PC-3 (cell line): ENCODE measurements around the gene FOXK1. TPM values are rescaled to one million over a fixed set of nuclear protein-coding genes. Genes with fewer than 3 reads are reported as not detected.
A peak's percentile ranks its signal among the peaks of the same experiment; 100 is the strongest.

ENCODE experiments used
- ATAC-seq: fragments of 200-7000 bp; cut with Tn5 transposase; 2 replicates; pipeline ENCODE4 v1.9.1; 2020; ENCODE audit warnings: mild to moderate bottlenecking, moderate library complexity
- Bru-seq: library from RNA; stranded (reverse); fragments of 400-500 nt; gene quantifications from one replicate; lab custom pipeline; 2021; lab: Mats Ljungman, UMichigan
- BruChase-seq, 2 experiments: library from RNA; stranded (reverse); fragments of 400-500 nt; gene quantifications; one replicate each; lab custom pipeline; 2021; lab: Mats Ljungman, UMichigan
- BruUV-seq: library from RNA; stranded (reverse); fragments of 400-500 nt; replicated peaks from 2 replicates; lab custom pipeline; 2021; lab: Mats Ljungman, UMichigan
- CTCF ChIA-PET: fragments of 300-600 bp; sonication (Branson Sonifier 250); formaldehyde crosslinking; loops from one replicate; lab custom pipeline; 2022; ENCODE audit warnings: antibody characterized with exemption; lab: Charles Lee
- POLR2A ChIA-PET: fragments of 300-600 bp; sonication (Branson Sonifier 250); formaldehyde crosslinking; loops from one replicate; lab custom pipeline; 2022; ENCODE audit warnings: antibody characterized with exemption; ENCODE audit not compliant: unreplicated experiment; lab: Charles Lee
- DNase-seq: peaks from one replicate; pipeline ENCODE4 v3.0.0-alpha.2; 2015
- H2AFZ ChIP-seq: fragments of 300-600 bp; sonication (generic); 2 replicates; pipeline ENCODE4 v1.6.0; 2016; ENCODE audit warnings: antibody characterized with exemption, low read length
- H3F3A ChIP-seq: fragments of 300-600 bp; sonication (generic); one replicate; pipeline ENCODE4 v1.6.0; 2017; ENCODE audit warnings: antibody characterized with exemption, low read length, control low read depth, mild to moderate bottlenecking; ENCODE audit not compliant: unreplicated experiment
- H3K27ac ChIP-seq: fragments of 300-600 bp; sonication (generic); 2 replicates; pipeline ENCODE4 v1.5.1; 2016; ENCODE audit warnings: mild to moderate bottlenecking, low read length
- H3K27me3 ChIP-seq: fragments of 300-600 bp; sonication (generic); 2 replicates; pipeline ENCODE4 v1.6.1; 2016; ENCODE audit warnings: low read length, mixed read lengths
- H3K36me3 ChIP-seq: fragments of 300-600 bp; sonication (generic); 2 replicates; pipeline ENCODE4 v1.6.1; 2016; ENCODE audit warnings: low read depth, mixed run types, low read length, mixed read lengths
- H3K4me1 ChIP-seq: fragments of 300-600 bp; sonication (generic); 2 replicates; pipeline ENCODE4 v1.5.1; 2016; ENCODE audit warnings: low read length; ENCODE audit not compliant: insufficient read depth
- H3K4me2 ChIP-seq: fragments of 300-600 bp; sonication (generic); 2 replicates; pipeline ENCODE4 v1.6.0; 2016; ENCODE audit warnings: low read length
- H3K4me3 ChIP-seq: fragments of 300-600 bp; sonication (generic); 2 replicates; pipeline ENCODE4 v1.5.1; 2016; ENCODE audit warnings: mild to moderate bottlenecking, low read length, mixed read lengths
- H3K79me2 ChIP-seq: fragments of 300-600 bp; sonication (generic); 2 replicates; pipeline ENCODE4 v1.6.1; 2017; ENCODE audit warnings: low read length, mixed read lengths
- H3K9ac ChIP-seq: fragments of 300-600 bp; sonication (generic); 2 replicates; pipeline ENCODE4 v1.6.0; 2016; ENCODE audit warnings: mild to moderate bottlenecking, low read length
- H3K9me2 ChIP-seq: fragments of 300-600 bp; sonication (generic); replicated peaks from 2 replicates; pipeline ENCODE4 v1.6.1; 2016; ENCODE audit warnings: mixed run types, low read length, mixed read lengths
- H3K9me3 ChIP-seq: fragments of 300-600 bp; sonication (generic); 2 replicates; pipeline ENCODE4 v1.6.1; 2016; ENCODE audit warnings: low read length, mixed read lengths
- H4K20me1 ChIP-seq: fragments of 300-600 bp; sonication (generic); 2 replicates; pipeline ENCODE4 v1.6.1; 2016; ENCODE audit warnings: low read length, mixed read lengths
- CTCF ChIP-seq: fragments of 300-600 bp; sonication (generic); conservative IDR thresholded peaks from 2 replicates; pipeline ENCODE4 v1.5.1; 2017; ENCODE audit warnings: antibody characterized with exemption, low read depth, mild to moderate bottlenecking, low read length
- EZH2 ChIP-seq: fragments of 300-600 bp; sonication (generic); IDR thresholded peaks from one replicate; pipeline ENCODE4 v1.6.1; 2017; ENCODE audit warnings: antibody characterized with exemption, mild to moderate bottlenecking, low read length; ENCODE audit not compliant: unreplicated experiment
- EZH2phosphoT487 ChIP-seq: fragments of 300-600 bp; sonication (generic); IDR thresholded peaks from 2 replicates; pipeline ENCODE4 v1.6.1; 2018; ENCODE audit warnings: mild to moderate bottlenecking, antibody characterized with exemption, low read length, borderline replicate concordance
- intact Hi-C: fragments of 100-400 bp; cut with micrococcal nuclease; formaldehyde crosslinking; loops from 2 replicates; pipeline ENCODE4 v1.9.0; 2023
- long read RNA-seq: library from polyadenylated mRNA; unstranded; transcript quantifications from one replicate; pipeline ENCODE4 v2.0.0, GENCODE V29; 2021; ENCODE audit not compliant: unreplicated experiment
- total RNA-seq: library from RNA; depleted of rRNA; stranded (reverse); fragments of >200 nt; gene quantifications from 2 replicates; pipeline ENCODE4 v1.2.3, GENCODE V29; 2014; rRNA removed

FOXK1 gene
- total RNA-seq (13.2 and 22.8 TPM in 2 replicates), Bru-seq, nascent RNA (percentile 83 among the genes with signal in this experiment), BruChase-seq, experiment 1, labeled RNA remaining after a 6-hour chase (percentile 84 among the genes with signal in this experiment), BruChase-seq, experiment 2, labeled RNA remaining after a 2-hour chase (percentile 83 among the genes with signal in this experiment)
- long read RNA-seq, partial matches to known transcripts: 11 of 65 reads
- long read RNA-seq, other reads (novel, unspliced or antisense): 53 of 65 reads

GRCh38 chr7:4681886-4682620, at the start of gene FOXK1:
TSS of gene FOXK1 (plus strand) at chr7:4682295. CDS start at chr7:4682309, 14 bp downstream.
- no peaks in the 10 kb centered on the region for H3K27me3 ChIP-seq
- peak; percentile 65 for ATAC-seq
- peak within 1 kb of the TSS; percentile 71 for H3K4me3 ChIP-seq
- no TSS peak for BruUV-seq
- no peaks in the 10 kb centered on the region for H3F3A ChIP-seq
- H4K20me1 ChIP-seq: peaks cover 15% of the 10 kb centered on the region; the same call in 1 of the 2 replicates
- peaks cover 13% of the 10 kb centered on the region; the same call in 1 of the 2 replicates for H3K4me1 ChIP-seq
- no peaks in the 10 kb centered on the region for H3K9me3 ChIP-seq
- peak within 1 kb of the TSS; percentile 86 for H2AFZ ChIP-seq
- no peaks in the 10 kb centered on the region for H3K9me2 ChIP-seq
- DNase-seq: peak; percentile 67
- peak within 1 kb of the TSS; percentile 93 for H3K4me2 ChIP-seq
- ChIA-PET CTCF (interaction anchor here (1.4 kb wide), 1 partner anchor 40 kb away, joined by 4 read pairs; no protein-coding TSS in a partner anchor), POLR2A (interaction anchor here (0.6 kb wide), 1 partner anchor 40 kb away, joined by 4 read pairs; no protein-coding TSS in a partner anchor)
- peaks cover 46% of the 10 kb centered on the region for H3K79me2 ChIP-seq
- TF ChIP-seq EZH2phosphoT487 (no peak), CTCF (no peak), EZH2 (no peak)
- intact Hi-C loops: loop anchor here (2.0 kb wide), 1 partner anchor 41 kb away; no protein-coding TSS in a partner anchor
- peak within 1 kb of the TSS; percentile 59 for H3K27ac ChIP-seq
- peak within 1 kb of the TSS; percentile 76 for H3K9ac ChIP-seq
- H3K36me3 ChIP-seq: no peaks in the 10 kb centered on the region

GRCh38 chr7:4633012-4633411, 49.1 kb upstream of the FOXK1 start:
- TF ChIP-seq CTCF (peak; percentile 25; the same call in 1 of the 2 replicates), EZH2 (no peak)
- H3K27ac ChIP-seq: no peak overlapping the region
- no peaks in the 10 kb centered on the region for H3K27me3 ChIP-seq
- no peak overlapping the region for H3K9ac ChIP-seq
- BruUV-seq: no TSS peak
- DNase-seq (peak; percentile 77), ATAC-seq (peak; percentile 58)
- H4K20me1 ChIP-seq: no peaks in the 10 kb centered on the region
- peaks cover 6% of the 10 kb centered on the region; the same call in 1 of the 2 replicates for H3K4me1 ChIP-seq
- ChIA-PET CTCF (no interaction called here), POLR2A (no interaction called here)
- H3K9me3 ChIP-seq: no peaks in the 10 kb centered on the region
- H3K79me2 ChIP-seq: no peaks in the 10 kb centered on the region
- no peaks in the 10 kb centered on the region for H3K9me2 ChIP-seq
- intact Hi-C loops: no loop called here
- no peaks in the 10 kb centered on the region for H3K36me3 ChIP-seq
- no peak overlapping the region for H2AFZ ChIP-seq
- H3F3A ChIP-seq: no peaks in the 10 kb centered on the region
- no peak overlapping the region for H3K4me3 ChIP-seq
- no peak overlapping the region for H3K4me2 ChIP-seq
